GM19324 (cell line): ENCODE results near the gene GLIS1.
"Not testable (repeated sequence)": the region's sequence is repeated elsewhere in the genome, so short reads cannot be mapped to it uniquely, and the experiment has no call there.

Source experiments
- ATAC-seq: cut with Tn5 transposase; IDR thresholded peaks from one replicate; pipeline ENCODE4 v1.9.1; 2021; ENCODE audit warnings: mild to moderate bottlenecking, moderate library complexity; ENCODE audit not compliant: unreplicated experiment, low FRiP score

The GLIS1 gene

GRCh38 chr1:53739109-53739681 is at the start of gene GLIS1:
TSS of gene GLIS1 (minus strand) at chr1:53739164. CDS start at chr1:53738064, 1,100 bp downstream.
- ATAC-seq = peak; percentile 86

- no peak for ATAC-seq
Observed at GRCh38 chr1:53787655-53788054, 48.7 kb upstream of the GLIS1 start.

GRCh38 chr1:53783056-53783455 is 44.1 kb upstream of the GLIS1 start:
- no peak for ATAC-seq

- no peak for ATAC-seq
Observed at GRCh38 chr1:53781654-53782053, 42.7 kb upstream of the GLIS1 start.

- no peak for ATAC-seq
Observed at GRCh38 chr1:53777272-53777671, 38.3 kb upstream of the GLIS1 start.

GRCh38 chr1:53771648-53772047 is 32.7 kb upstream of the GLIS1 start:
- no peak for ATAC-seq

GRCh38 chr1:53769780-53770179 is 30.8 kb upstream of the GLIS1 start:
- no peak for ATAC-seq

- no peak for ATAC-seq
Observed at GRCh38 chr1:53769184-53769583, 30.2 kb upstream of the GLIS1 start.

GRCh38 chr1:53766831-53767405 is 28.0 kb upstream of the GLIS1 start:
- ATAC-seq = no peak

GRCh38 chr1:53766194-53766742 is 27.3 kb upstream of the GLIS1 start:
- ATAC-seq = no peak

- no peak for ATAC-seq
Observed at GRCh38 chr1:53765657-53766056, 26.7 kb upstream of the GLIS1 start.

- no peak for ATAC-seq
Observed at GRCh38 chr1:53763911-53764310, 24.9 kb upstream of the GLIS1 start.

GRCh38 chr1:53763461-53763860 is 24.5 kb upstream of the GLIS1 start:
- ATAC-seq = no peak

GRCh38 chr1:53760497-53760896 is 21.5 kb upstream of the GLIS1 start:
- not testable (repeated sequence) for ATAC-seq

GRCh38 chr1:53755874-53756273 is 16.9 kb upstream of the GLIS1 start:
- no peak for ATAC-seq

GRCh38 chr1:53754484-53755312 is 15.7 kb upstream of the GLIS1 start:
- ATAC-seq = no peak

GRCh38 chr1:53752281-53752680 is 13.3 kb upstream of the GLIS1 start:
- ATAC-seq = no peak

GRCh38 chr1:53747841-53748240 is 8.9 kb upstream of the GLIS1 start:
- no peak for ATAC-seq

- ATAC-seq = no peak
Observed at GRCh38 chr1:53740621-53741105, 1.7 kb upstream of the GLIS1 start.

- ATAC-seq = peak; percentile 30
Observed at GRCh38 chr1:53738205-53739108, 507 bp downstream of the GLIS1 start.
